K562 treated with DMSO at 1 percent for 12 hours (cell line): ENCODE results near the gene OR4K1. TPM values are rescaled to one million over a fixed set of nuclear protein-coding genes. Genes with fewer than 3 reads are reported as not detected.

Source experiments
- total RNA-seq: library from RNA; unstranded; fragments of 300-600 nt; gene quantifications from 2 replicates; pipeline ENCODE4 v1.2.3, GENCODE V29; 2022; ENCODE audit not compliant: insufficient read depth

Gene OR4K1
- not detected in 2 replicates for total RNA-seq

GRCh38 chr14:19930617-19931016 is at the start of gene OR4K1:
OR4K1 (plus strand) TSS chr14:19930917; CDS start chr14:19935667, 4,750 bp downstream.

DNA sequence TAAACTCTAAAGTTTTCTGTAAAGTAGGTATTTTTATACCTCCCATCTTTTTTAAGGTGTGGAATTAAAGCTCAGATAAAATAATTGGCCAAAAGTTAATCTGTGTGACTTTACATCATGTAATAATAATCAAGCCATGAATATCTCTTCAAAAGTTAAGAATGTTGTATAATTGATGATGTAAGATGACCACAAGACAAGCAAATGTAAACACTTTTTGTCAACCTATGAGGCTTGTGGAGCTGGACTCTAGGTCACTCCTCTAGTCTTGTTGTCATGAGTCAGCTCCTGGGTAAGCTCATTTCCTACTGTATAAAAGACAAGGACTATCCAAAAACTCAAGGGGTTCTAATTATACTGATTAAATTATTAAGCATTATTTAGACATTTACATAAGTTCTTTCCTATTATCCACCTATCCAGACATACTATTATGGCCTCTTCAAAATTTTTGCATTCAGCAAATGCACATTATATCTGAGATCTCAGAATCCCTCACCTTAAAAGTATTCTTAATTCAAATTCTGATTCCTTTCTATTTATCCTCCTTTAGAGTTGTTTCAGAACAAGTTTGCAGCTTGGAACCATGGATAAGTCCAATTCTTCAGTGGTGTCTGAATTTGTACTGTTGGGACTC is 10.6 kb upstream of the OR4K1 start, which contains the start of gene OR4K5:
Gene OR4K5 (plus strand): TSS at position 587 of the 637 bp plus-strand sequence. CDS start 0 bp downstream, at position 587.

GRCh38 chr14:19975291-19975690 is 44.6 kb downstream of the OR4K1 start, which contains the start of gene OR4K15:
OR4K15 (plus strand) TSS chr14:19975591; CDS start chr14:19975591, 0 bp downstream.

Other genes with a start within 250 kb of the OR4K1 start
- not detected in 2 replicates for gene OR11H2, start 217.0 kb upstream of the OR4K1 start, total RNA-seq
- not detected in 2 replicates for gene OR4Q3, start 187.3 kb upstream of the OR4K1 start, total RNA-seq
- not detected in 2 replicates for gene OR4M1, start 157.4 kb upstream of the OR4K1 start, total RNA-seq
- gene OR4N2, start 127.1 kb upstream of the OR4K1 start, total RNA-seq: not detected in 2 replicates
- not detected in 2 replicates for gene OR4K2, start 55.8 kb upstream of the OR4K1 start, total RNA-seq
- not detected in 2 replicates for gene OR4K5, start 10.3 kb upstream of the OR4K1 start, total RNA-seq
- not detected in 2 replicates for gene OR4K15, start 44.7 kb downstream of the OR4K1 start, total RNA-seq
- not detected in 2 replicates for gene OR4Q2, start 71.2 kb downstream of the OR4K1 start, total RNA-seq
- not detected in 2 replicates for gene OR4K14, start 88.4 kb downstream of the OR4K1 start, total RNA-seq
- gene OR4K13, start 105.1 kb downstream of the OR4K1 start, total RNA-seq: not detected in 2 replicates
- gene OR4L1, start 129.1 kb downstream of the OR4K1 start, total RNA-seq: not detected in 2 replicates
- not detected in 2 replicates for gene OR4K17, start 179.8 kb downstream of the OR4K1 start, total RNA-seq
- not detected in 2 replicates for gene OR4N5, start 207.9 kb downstream of the OR4K1 start, total RNA-seq